AG04450 (cell line): ENCODE data around the gene CNKSR3. TPM values are rescaled to one million over a fixed set of nuclear protein-coding genes. Genes with fewer than 3 reads are reported as not detected.

Experiments
- CTCF ChIA-PET: fragments of 300-600, 350-600 bp; formaldehyde crosslinking; extraction: SDS; loops from one replicate; lab custom pipeline; 2022; ENCODE audit warnings: antibody characterized with exemption, inconsistent platforms; lab: Charles Lee
- POLR2A ChIA-PET: fragments of 350-600 bp; formaldehyde crosslinking; extraction: SDS; loops from one replicate; lab custom pipeline; 2021; ENCODE audit warnings: antibody characterized with exemption, inconsistent platforms; lab: Yijun Ruan, JAX
- DNase-seq: peaks from one replicate; pipeline ENCODE4 v3.0.0-alpha.2; 2011; ENCODE audit warnings: low read depth, low spot score
- H3K27ac ChIP-seq: one replicate; pipeline ENCODE4 v1.5.1; 2012; ENCODE audit warnings: low read depth, low read length, control low read depth
- H3K27me3 ChIP-seq: one replicate; pipeline ENCODE4 v1.6.0; 2012; ENCODE audit warnings: low read length; ENCODE audit not compliant: control insufficient read depth, insufficient read depth
- H3K4me3 ChIP-seq: 2 replicates; pipeline ENCODE4 v1.5.1; 2011; ENCODE audit warnings: mild to moderate bottlenecking, low read depth, low read length, control low read depth
- H3K9me3 ChIP-seq: 2 replicates; pipeline ENCODE4 v1.5.1; 2012; ENCODE audit warnings: low read length; ENCODE audit not compliant: control insufficient read depth, insufficient read depth
- CTCF ChIP-seq: IDR thresholded peaks from 2 replicates; pipeline ENCODE4 v1.5.1; 2011; ENCODE audit warnings: low read depth, low read length, control low read depth, inconsistent platforms
- polyA plus RNA-seq: library from polyadenylated mRNA; depleted of rRNA; stranded (reverse); fragments of >200 nt; gene quantifications from 2 replicates; pipeline ENCODE4 v1.2.3, GENCODE V29; 2011

CNKSR3 gene
- polyA plus RNA-seq, 1 experiment: 8.6 TPM

- CTCF ChIA-PET: no interaction called here
- Histone ChIP-seq H3K4me3 (no peak overlapping the region), H3K9me3 (no peaks in the 10 kb centered on the region), H3K27ac (no peak overlapping the region), H3K27me3 (peaks cover 5% of the 10 kb centered on the region)
- POLR2A ChIA-PET: no interaction called here
- DNase-seq: no peak
- TF ChIP-seq CTCF: no peak
Observed at GRCh38 chr6:154536999-154537398, 26.5 kb upstream of the CNKSR3 start.

- ChIA-PET CTCF (no interaction called here), POLR2A (no interaction called here)
- TF ChIP-seq CTCF: no peak
- Histone ChIP-seq H3K27ac (no peak overlapping the region), H3K4me3 (no peak overlapping the region), H3K27me3 (peaks cover 5% of the 10 kb centered on the region), H3K9me3 (no peaks in the 10 kb centered on the region)
- no peak for DNase-seq
Observed at GRCh38 chr6:154536255-154536654, 25.8 kb upstream of the CNKSR3 start.

GRCh38 chr6:154535851-154536250 is 25.4 kb upstream of the CNKSR3 start:
- no peak overlapping the region for H3K4me3 ChIP-seq
- H3K27ac ChIP-seq: no peak overlapping the region
- H3K27me3 ChIP-seq: peaks cover 5% of the 10 kb centered on the region
- ChIA-PET CTCF (no interaction called here), POLR2A (no interaction called here)
- no peaks in the 10 kb centered on the region for H3K9me3 ChIP-seq
- no peak for TF ChIP-seq CTCF
- DNase-seq: no peak

GRCh38 chr6:154535147-154535546 is 24.7 kb upstream of the CNKSR3 start:
- no peak for TF ChIP-seq CTCF
- Histone ChIP-seq H3K4me3 (no peak overlapping the region), H3K9me3 (no peaks in the 10 kb centered on the region), H3K27me3 (peaks cover 5% of the 10 kb centered on the region), H3K27ac (no peak overlapping the region)
- CTCF ChIA-PET: no interaction called here
- POLR2A ChIA-PET: no interaction called here
- DNase-seq: no peak

GRCh38 chr6:154534531-154534930 is 24.0 kb upstream of the CNKSR3 start:
- H3K27me3 ChIP-seq: peaks cover 5% of the 10 kb centered on the region
- no peak for DNase-seq
- no peak for TF ChIP-seq CTCF
- H3K27ac ChIP-seq: no peak overlapping the region
- no peaks in the 10 kb centered on the region; the same call in 1 of the 2 replicates for H3K9me3 ChIP-seq
- ChIA-PET CTCF (no interaction called here), POLR2A (no interaction called here)
- H3K4me3 ChIP-seq: no peak overlapping the region
